ENCODE measurements around the gene MZT2B. TPM values are rescaled to one million over a fixed set of nuclear protein-coding genes. Genes with fewer than 3 reads are reported as not detected.
"Not testable (repeated sequence)": the region's sequence is repeated elsewhere in the genome, so short reads cannot be mapped to it uniquely, and the experiment has no call there.

Gene MZT2B, protein sequence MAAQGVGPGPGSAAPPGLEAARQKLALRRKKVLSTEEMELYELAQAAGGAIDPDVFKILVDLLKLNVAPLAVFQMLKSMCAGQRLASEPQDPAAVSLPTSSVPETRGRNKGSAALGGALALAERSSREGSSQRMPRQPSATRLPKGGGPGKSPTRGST
- total RNA-seq: 239 TPM

GRCh38 chr2:130181880-130182682 is at the start of gene MZT2B:
Gene MZT2B, plus strand, starts transcription at chr2:130182262. Its CDS starts 21 bp downstream, at chr2:130182283.
- H3K9me3 ChIP-seq: not testable (repeated sequence)
- peak; percentile 58 to 79 (median 68) for TF ChIP-seq CTCF (IDR thresholded peaks at IDR 0.05)

GRCh38 chr2:130135692-130136541 is 46.1 kb upstream of the MZT2B start:
- peak in 1 of 2 donors; percentile 30 for DNase-seq (ENCODE audit: low spot score in 2 of 2)
- no peak for TF ChIP-seq CTCF (IDR thresholded peaks at IDR 0.05)
- no peaks in the 10 kb centered on the region for H3K9me3 ChIP-seq
- no peaks in the 10 kb centered on the region for H3K36me3 ChIP-seq
- no peak overlapping the region for H3K4me3 ChIP-seq
- no peaks in the 10 kb centered on the region for H3K27me3 ChIP-seq
- H3K27ac ChIP-seq: no peak overlapping the region
- no peaks in the 10 kb centered on the region for H3K4me1 ChIP-seq
- intact Hi-C loops (cut with DNase I): no loop called here

More at GRCh38 chr2:130181880-130182682, at the start of gene MZT2B:
- not testable (repeated sequence) for H3K36me3 ChIP-seq, H3K27me3 ChIP-seq
- peak within 1 kb of the TSS; percentile 92 to 99 for H3K4me3 ChIP-seq
- peak within 1 kb of the TSS; percentile 82 to 90 for H3K27ac ChIP-seq
- peak; percentile 44 to 90 for DNase-seq (ENCODE audit: low spot score in 2 of 2)
- intact Hi-C loops (cut with DNase I): loop anchor here (1.0 to 2.0 kb wide), 2 partner anchors 160 to 911 kb away; partner anchors contain the start of genes FAM168B and IMP4
- peaks cover 9 to 11% of the 10 kb centered on the region in 2 donors for H3K4me1 ChIP-seq

- intact Hi-C loops (cut with DNase I): not testable (repeated sequence)
- peak in 1 of 2 donors; percentile 45 for DNase-seq (ENCODE audit: low spot score in 2 of 2)
Measured at GRCh38 chr2:130136546-130136945, 45.5 kb upstream of the MZT2B start.

GRCh38 chr2:130137118-130137517 is 44.9 kb upstream of the MZT2B start:
- DNase-seq (ENCODE audit: low spot score in 2 of 2): peak in 1 of 2 donors; percentile 35
- H3K27me3 ChIP-seq; intact Hi-C loops (cut with DNase I); H3K36me3 ChIP-seq; H3K4me1 ChIP-seq; H3K9me3 ChIP-seq; H3K27ac ChIP-seq; H3K4me3 ChIP-seq: not testable (repeated sequence)

More at GRCh38 chr2:130136546-130136945, 45.5 kb upstream of the MZT2B start:
- H3K4me1 ChIP-seq, H3K27me3 ChIP-seq, H3K36me3 ChIP-seq, H3K9me3 ChIP-seq, H3K4me3 ChIP-seq, H3K27ac ChIP-seq: not testable (repeated sequence)

DNA sequence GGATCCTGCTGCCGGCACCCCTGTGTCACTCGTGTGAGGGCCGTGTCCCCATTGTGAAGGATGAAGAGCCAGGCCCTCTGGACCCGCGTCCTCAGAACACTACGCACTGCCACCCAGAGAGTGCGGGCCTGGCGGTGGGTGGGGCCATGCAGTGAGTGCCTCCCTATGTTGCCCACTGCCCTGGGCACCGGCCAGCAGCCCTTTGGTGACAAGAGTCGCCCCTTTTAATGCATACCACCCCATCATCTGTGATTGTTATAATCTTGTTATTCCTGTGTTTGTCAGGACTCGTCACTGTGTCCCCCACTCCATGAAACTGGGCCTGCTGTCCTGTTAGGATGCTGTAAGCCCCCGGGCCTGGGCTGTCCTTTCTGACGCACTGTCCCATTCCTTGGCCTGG is 43.7 kb upstream of the MZT2B start:
- H3K4me3 ChIP-seq; intact Hi-C loops (cut with DNase I); DNase-seq (ENCODE audit: low spot score in 2 of 2); H3K9me3 ChIP-seq; H3K4me1 ChIP-seq; H3K27me3 ChIP-seq; H3K27ac ChIP-seq; H3K36me3 ChIP-seq: not testable (repeated sequence)

GRCh38 chr2:130138841-130139251 is 43.2 kb upstream of the MZT2B start:
- H3K27ac ChIP-seq; intact Hi-C loops (cut with DNase I); H3K4me3 ChIP-seq; H3K36me3 ChIP-seq; H3K27me3 ChIP-seq; H3K9me3 ChIP-seq; H3K4me1 ChIP-seq: not testable (repeated sequence)
- peak in 1 of 2 donors; percentile 16 for DNase-seq (ENCODE audit: low spot score in 2 of 2)

DNA sequence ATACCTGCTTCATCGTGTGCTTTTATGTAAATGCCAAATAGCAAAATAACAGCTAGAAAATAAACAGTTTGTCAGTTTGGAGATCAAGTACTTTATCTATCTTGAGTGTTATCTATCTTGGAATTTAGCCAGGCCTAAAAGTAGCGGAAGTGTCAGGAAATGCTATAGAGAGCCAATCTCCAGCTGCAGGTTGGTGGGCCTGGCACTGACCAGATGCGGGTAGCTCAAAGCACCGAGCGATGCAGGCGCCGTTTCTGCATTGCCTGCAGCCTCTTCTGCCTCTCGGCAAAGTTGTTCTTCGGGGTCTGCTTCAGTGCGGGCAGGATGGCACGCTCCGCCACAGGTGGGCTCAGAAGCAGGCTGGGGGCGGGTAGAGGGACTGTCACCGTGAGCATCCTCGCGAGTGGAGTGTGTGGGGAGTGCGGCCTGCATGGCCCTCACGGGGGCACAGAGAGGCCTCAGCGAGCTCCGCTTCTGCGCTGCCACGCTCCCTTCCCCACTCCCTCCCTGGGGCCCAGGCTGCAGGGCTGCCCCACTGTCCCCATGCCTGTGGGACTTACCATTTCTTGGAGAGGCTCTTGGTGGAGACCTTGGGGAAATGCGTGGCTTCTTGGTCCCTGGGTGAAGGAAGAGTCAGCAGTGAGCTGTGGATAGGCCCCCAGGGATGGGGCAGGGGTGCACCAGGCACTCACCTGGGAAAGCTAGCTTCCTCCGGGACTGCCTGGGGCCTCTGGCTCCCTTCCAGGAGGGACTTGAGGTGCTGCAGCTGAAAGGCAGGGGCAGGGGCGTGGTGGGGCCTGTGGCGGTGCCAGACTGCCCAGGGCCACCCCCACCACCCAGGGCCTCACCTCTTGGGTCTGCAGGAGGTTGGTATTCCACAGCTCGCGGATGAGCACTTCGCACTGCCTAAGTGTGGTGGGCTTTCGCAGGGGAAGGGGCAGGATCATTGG is 42.5 kb upstream of the MZT2B start:
- DNase-seq (ENCODE audit: low spot score in 2 of 2): peak in 1 of 2 donors; percentile 35
- H3K4me1 ChIP-seq; H3K4me3 ChIP-seq; H3K27ac ChIP-seq; H3K36me3 ChIP-seq; intact Hi-C loops (cut with DNase I); H3K27me3 ChIP-seq; H3K9me3 ChIP-seq: not testable (repeated sequence)

DNA sequence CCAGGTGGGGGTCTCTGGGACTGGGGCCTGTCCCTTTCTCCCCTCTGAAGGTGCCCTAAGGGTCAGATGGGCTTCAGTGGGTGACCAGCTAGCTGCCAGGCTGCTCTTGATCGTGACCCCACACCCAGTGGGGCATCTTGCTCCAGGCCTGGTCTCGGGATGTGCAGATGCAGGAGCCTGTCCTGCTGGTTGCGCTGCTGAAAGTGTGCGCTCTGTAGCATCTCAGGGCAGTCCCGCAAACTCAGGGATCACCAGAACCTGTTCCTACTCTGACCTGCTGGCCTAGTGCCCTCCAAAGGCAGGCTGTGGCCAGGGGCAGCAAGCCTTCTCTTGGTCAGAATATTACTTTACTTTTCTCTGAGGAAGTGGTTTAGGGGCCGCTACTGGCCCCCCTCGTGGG is 41.5 kb upstream of the MZT2B start:
- H3K27ac ChIP-seq; H3K4me1 ChIP-seq; H3K36me3 ChIP-seq; H3K9me3 ChIP-seq; intact Hi-C loops (cut with DNase I); H3K4me3 ChIP-seq; H3K27me3 ChIP-seq: not testable (repeated sequence)
- peak in 1 of 2 donors; percentile 45 for DNase-seq (ENCODE audit: low spot score in 2 of 2)

GRCh38 chr2:130141002-130141401 is 41.1 kb upstream of the MZT2B start:
- peak in 1 of 2 donors; percentile 30 for DNase-seq (ENCODE audit: low spot score in 2 of 2)
- intact Hi-C loops (cut with DNase I): not testable (repeated sequence)

GRCh38 chr2:130141645-130142370 is 40.3 kb upstream of the MZT2B start:
- intact Hi-C loops (cut with DNase I); H3K27me3 ChIP-seq; H3K9me3 ChIP-seq; H3K36me3 ChIP-seq; H3K4me3 ChIP-seq; H3K27ac ChIP-seq; H3K4me1 ChIP-seq: not testable (repeated sequence)
- DNase-seq (ENCODE audit: low spot score in 2 of 2): peak in 1 of 2 donors; percentile 44

More at GRCh38 chr2:130141002-130141401, 41.1 kb upstream of the MZT2B start:
- not testable (repeated sequence) for H3K4me1 ChIP-seq, H3K36me3 ChIP-seq, H3K4me3 ChIP-seq, H3K9me3 ChIP-seq, H3K27ac ChIP-seq, H3K27me3 ChIP-seq

All from ascending aorta (tissue), 2 donors.